ENCODE results near the gene XCL2.

The XCL2 gene

DNA sequence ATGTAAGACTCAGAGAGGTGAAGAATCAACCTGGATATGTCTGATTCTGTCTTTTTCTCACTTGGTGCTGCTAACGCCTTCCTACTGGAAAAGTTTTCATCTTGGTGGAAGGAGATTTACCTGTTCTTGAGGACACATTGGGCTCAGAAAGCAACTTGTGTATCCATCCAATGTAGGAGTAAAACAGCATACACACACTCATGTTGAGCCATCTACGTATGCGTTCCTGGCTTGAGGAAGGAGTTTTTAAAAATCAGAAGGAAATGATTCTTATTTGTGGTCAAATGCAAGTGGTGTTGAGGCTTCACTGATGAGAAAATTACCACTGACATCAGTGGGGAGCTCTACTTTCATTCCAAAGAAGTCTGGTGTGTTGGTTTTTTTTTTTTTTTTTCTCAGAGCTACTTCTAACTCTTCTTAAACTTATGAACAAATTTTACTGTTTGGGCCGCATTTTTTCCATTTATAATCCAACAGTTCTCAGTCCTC lies 25.6 kb downstream of the XCL2 start:
- H3K27me3 ChIP-seq (ENCODE audit: control insufficient read depth, insufficient read depth, low read length, poor library complexity, severe bottlenecking): no peaks in the 10 kb centered on the region
- H3K27ac ChIP-seq (ENCODE audit: insufficient read depth, low read depth, low read length, poor library complexity, severe bottlenecking): no peak overlapping the region
- WGBS, 2 experiments: 95% methylated on average over 3 of the region's 4 CpGs
- H3K36me3 ChIP-seq (ENCODE audit: control insufficient read depth, insufficient read depth, low read length): no peaks in the 10 kb centered on the region
- no peak overlapping the region for H3K4me3 ChIP-seq (ENCODE audit: insufficient read depth, low read depth, low read length)
- H3K4me1 ChIP-seq (ENCODE audit: control insufficient read depth, insufficient read depth, low read length): peaks cover 8% of the 10 kb centered on the region
- H3K9me3 ChIP-seq (ENCODE audit: control insufficient read depth, low read length): no peaks in the 10 kb centered on the region

DNA sequence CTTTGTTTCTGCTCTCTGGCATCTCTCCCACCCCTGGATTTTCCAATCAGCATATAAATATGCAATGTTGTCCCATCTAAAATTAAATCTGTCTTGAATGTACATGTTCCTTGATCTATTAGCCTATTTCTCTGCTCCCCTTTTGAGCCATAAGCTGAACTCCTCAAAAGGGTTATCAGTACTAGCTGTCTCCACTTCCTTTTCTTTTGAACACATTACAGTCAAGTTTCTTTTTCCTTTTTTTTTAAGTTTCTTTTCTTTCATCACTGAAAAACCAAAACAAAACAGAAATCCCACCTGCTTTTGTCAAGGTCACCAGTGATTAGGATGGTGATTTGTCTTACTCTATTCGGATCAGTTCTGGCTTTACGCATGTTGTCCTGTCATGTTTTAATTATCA lies 29.3 kb downstream of the XCL2 start:
- no peaks in the 10 kb centered on the region for H3K36me3 ChIP-seq (ENCODE audit: control insufficient read depth, insufficient read depth, low read length)
- no peak overlapping the region for H3K27ac ChIP-seq (ENCODE audit: insufficient read depth, low read depth, low read length, poor library complexity, severe bottlenecking)
- WGBS, 2 experiments: 100% methylated on average over 2 of the region's 2 CpGs
- peaks cover 18% of the 10 kb centered on the region for H3K4me1 ChIP-seq (ENCODE audit: control insufficient read depth, insufficient read depth, low read length)
- H3K4me3 ChIP-seq (ENCODE audit: insufficient read depth, low read depth, low read length): no peak overlapping the region
- H3K27me3 ChIP-seq (ENCODE audit: control insufficient read depth, insufficient read depth, low read length, poor library complexity, severe bottlenecking): no peaks in the 10 kb centered on the region
- H3K9me3 ChIP-seq (ENCODE audit: control insufficient read depth, low read length): no peaks in the 10 kb centered on the region

DNA sequence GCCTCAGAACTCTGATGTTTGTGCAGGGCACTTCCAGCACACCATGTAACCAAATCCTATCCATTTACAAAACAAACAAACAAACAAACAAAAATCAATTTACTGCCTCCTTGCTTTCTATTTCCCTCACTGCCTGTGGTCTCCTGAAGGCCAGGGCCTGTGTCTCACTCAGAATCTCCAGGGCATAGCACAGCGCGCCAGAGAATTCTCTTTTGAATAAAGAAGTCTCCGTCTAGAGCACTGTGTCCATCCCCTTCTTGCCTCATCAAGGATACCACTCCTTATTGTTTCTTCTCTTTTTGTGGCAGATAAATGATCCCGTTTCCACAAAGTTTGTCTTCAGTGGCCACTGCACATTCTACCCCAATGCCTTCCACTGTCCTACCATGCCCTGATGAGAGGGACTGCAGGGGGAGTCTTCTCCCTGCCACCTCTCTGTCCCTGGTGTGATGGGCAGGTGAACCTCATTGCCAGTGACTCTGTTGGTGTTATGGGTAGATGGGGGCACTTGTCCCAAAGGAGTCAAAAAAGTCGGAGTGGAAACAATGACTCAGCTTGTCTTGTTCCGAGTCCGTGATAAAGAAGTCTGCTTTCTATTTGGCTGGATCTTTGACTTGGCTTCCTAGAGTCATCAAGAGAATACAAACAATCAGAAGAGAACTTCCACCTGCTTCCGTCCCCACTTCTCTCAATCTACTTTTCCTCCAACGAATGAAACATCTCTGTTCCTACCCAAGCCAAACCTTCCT lies 30.0 kb downstream of the XCL2 start:
- 93 to 94% methylated on average over 9 of the region's 9 CpGs for WGBS, 2 experiments

DNA sequence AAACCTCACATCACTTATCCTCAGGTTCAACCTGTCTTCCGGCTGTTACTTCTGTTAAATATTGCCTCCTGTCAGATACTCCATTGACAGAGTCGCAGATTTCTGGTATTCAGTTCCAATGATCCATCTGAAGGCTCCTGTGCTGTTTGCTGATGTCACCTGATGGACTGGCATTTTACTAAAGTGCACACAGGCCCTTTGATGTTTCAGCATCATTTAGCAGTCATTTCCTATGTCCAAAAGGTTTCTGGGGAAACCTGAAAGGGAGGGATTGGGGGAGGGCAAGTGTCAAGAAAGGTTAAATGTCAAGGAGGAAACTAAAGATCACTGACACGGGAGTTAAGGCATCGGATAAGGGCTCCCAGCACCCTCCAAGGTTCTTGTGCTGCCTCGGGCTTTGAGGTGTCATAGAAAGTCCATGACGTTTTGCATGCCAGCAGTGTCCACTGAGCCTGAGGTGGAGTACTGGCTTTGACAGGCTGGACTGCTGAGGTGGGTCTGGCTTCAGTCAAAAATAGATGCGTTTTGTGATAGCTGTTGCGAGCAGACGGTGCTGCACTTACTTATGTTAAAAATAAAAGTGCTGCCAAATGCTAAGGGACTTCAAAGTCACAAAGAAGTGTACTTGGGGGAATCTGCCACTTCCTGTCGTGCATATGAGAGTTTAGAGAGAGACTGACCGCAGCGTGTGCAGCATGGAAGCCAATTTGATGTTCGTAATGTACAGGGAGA lies 30.8 kb downstream of the XCL2 start:
- Histone ChIP-seq H3K4me1 (ENCODE audit: control insufficient read depth, insufficient read depth, low read length) (peaks cover 25% of the 10 kb centered on the region), H3K27me3 (ENCODE audit: control insufficient read depth, insufficient read depth, low read length, poor library complexity, severe bottlenecking) (no peaks in the 10 kb centered on the region), H3K27ac (ENCODE audit: insufficient read depth, low read depth, low read length, poor library complexity, severe bottlenecking) (no peak overlapping the region), H3K36me3 (ENCODE audit: control insufficient read depth, insufficient read depth, low read length) (no peaks in the 10 kb centered on the region), H3K4me3 (ENCODE audit: insufficient read depth, low read depth, low read length) (no peak overlapping the region), H3K9me3 (ENCODE audit: control insufficient read depth, low read length) (no peaks in the 10 kb centered on the region)
- 91 to 92% methylated on average over 13 of the region's 13 CpGs for WGBS, 2 experiments

More for the DNA sequence above, 30.0 kb downstream of the XCL2 start:
- Histone ChIP-seq H3K27ac (ENCODE audit: insufficient read depth, low read depth, low read length, poor library complexity, severe bottlenecking) (no peak overlapping the region), H3K4me3 (ENCODE audit: insufficient read depth, low read depth, low read length) (no peak overlapping the region), H3K27me3 (ENCODE audit: control insufficient read depth, insufficient read depth, low read length, poor library complexity, severe bottlenecking) (no peaks in the 10 kb centered on the region), H3K4me1 (ENCODE audit: control insufficient read depth, insufficient read depth, low read length) (peaks cover 25% of the 10 kb centered on the region), H3K36me3 (ENCODE audit: control insufficient read depth, insufficient read depth, low read length) (no peaks in the 10 kb centered on the region), H3K9me3 (ENCODE audit: control insufficient read depth, low read length) (no peaks in the 10 kb centered on the region)

DNA sequence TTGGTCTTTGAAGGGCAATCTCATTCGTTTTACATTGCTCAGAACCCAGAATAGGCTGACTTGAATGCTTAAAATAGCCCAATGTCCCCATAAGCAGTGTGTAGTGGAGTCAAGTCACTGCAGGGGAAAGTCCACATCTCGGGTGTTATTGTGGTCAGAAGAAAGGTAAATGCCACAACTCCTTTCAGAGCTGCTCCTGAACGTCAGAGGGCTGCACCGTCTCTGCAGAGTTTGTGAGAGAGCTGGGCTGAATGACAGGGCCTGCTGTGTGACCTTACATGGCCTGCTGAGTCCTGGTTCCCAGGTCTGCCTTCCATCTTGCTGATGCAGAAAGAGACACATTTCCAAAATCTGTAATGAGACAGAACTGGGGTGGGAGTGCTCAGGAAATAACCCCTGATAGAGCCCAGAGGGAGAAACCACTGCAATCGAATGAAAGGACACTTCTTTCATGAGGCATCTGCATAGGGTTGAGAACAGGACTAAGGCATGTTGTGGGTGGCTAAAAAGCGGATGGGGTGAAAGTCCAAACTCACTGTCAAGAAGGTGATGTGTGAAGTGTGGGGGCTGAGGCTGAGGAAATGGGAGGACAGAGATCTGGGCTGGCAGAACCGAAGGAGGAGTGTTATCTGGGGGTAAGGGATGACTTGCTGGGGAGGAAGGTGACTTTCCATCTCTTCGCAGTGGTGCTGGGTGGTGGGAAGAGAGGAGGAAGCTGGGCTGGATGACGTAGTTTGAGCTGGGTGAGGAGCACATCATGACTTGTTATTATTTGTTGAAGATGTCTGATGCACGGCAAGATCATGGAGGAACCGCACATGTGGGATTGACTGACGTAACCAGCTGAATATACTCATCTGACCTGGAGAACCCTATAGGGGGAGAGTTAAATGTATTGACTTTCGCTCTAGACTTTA lies 33.7 kb downstream of the XCL2 start:
- Histone ChIP-seq H3K27ac (ENCODE audit: insufficient read depth, low read depth, low read length, poor library complexity, severe bottlenecking) (no peak overlapping the region), H3K4me1 (ENCODE audit: control insufficient read depth, insufficient read depth, low read length) (peaks cover 25% of the 10 kb centered on the region), H3K4me3 (ENCODE audit: insufficient read depth, low read depth, low read length) (no peak overlapping the region), H3K9me3 (ENCODE audit: control insufficient read depth, low read length) (no peaks in the 10 kb centered on the region), H3K27me3 (ENCODE audit: control insufficient read depth, insufficient read depth, low read length, poor library complexity, severe bottlenecking) (no peaks in the 10 kb centered on the region), H3K36me3 (ENCODE audit: control insufficient read depth, insufficient read depth, low read length) (no peaks in the 10 kb centered on the region)
- 70 to 76% methylated on average over 13 of the region's 13 CpGs for WGBS, 2 experiments

DNA sequence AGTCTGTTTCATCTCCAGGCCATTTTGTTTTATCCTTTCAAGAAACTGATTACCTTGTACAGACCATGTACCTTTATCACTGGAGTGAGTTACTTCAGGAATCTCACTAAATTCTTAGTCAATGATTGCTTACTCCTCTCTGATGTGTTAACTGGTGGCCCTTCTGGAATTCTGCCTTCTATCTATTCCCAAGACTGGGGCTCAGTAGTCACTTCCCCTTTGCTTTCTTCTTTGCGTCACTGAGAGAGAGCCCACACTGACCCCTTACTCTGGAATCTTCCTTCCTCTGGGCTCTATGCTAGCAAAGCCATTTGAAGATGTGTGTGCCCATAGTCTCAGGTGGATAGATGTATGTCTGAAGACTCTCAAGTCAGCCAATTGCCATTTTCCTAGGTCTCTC lies 34.6 kb downstream of the XCL2 start:
- Histone ChIP-seq H3K27ac (ENCODE audit: insufficient read depth, low read depth, low read length, poor library complexity, severe bottlenecking) (no peak overlapping the region), H3K27me3 (ENCODE audit: control insufficient read depth, insufficient read depth, low read length, poor library complexity, severe bottlenecking) (no peaks in the 10 kb centered on the region), H3K4me1 (ENCODE audit: control insufficient read depth, insufficient read depth, low read length) (peaks cover 25% of the 10 kb centered on the region), H3K36me3 (ENCODE audit: control insufficient read depth, insufficient read depth, low read length) (no peaks in the 10 kb centered on the region), H3K9me3 (ENCODE audit: control insufficient read depth, low read length) (no peaks in the 10 kb centered on the region), H3K4me3 (ENCODE audit: insufficient read depth, low read depth, low read length) (no peak overlapping the region)
- 89 to 100% methylated on average over 1 of the region's 1 CpG for WGBS, 2 experiments

DNA sequence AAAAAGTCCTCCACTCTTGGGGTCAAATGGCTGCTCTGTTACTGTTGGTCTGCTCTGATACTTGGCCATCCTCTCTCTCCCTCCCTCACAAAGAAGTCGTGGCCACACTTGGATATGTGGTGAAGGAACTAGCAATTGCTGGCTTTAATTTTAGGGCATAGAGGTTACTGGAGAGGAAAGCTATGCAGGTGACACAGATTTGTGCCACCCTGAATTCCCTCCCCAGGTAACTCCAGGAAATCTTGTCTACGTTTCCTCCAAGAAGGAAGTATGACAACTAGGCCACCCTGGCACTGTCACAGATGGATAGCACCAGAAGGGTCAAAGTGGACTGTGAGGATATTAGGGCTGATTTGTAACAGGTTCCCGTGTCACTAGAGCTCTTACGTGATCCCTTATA lies 36.0 kb downstream of the XCL2 start:
- WGBS, 2 experiments: 93 to 95% methylated on average over 4 of the region's 4 CpGs
- H3K4me3 ChIP-seq (ENCODE audit: insufficient read depth, low read depth, low read length): no peak overlapping the region
- H3K27me3 ChIP-seq (ENCODE audit: control insufficient read depth, insufficient read depth, low read length, poor library complexity, severe bottlenecking): no peaks in the 10 kb centered on the region
- no peak overlapping the region for H3K27ac ChIP-seq (ENCODE audit: insufficient read depth, low read depth, low read length, poor library complexity, severe bottlenecking)
- peaks cover 20% of the 10 kb centered on the region for H3K4me1 ChIP-seq (ENCODE audit: control insufficient read depth, insufficient read depth, low read length)
- H3K9me3 ChIP-seq (ENCODE audit: control insufficient read depth, low read length): no peaks in the 10 kb centered on the region
- H3K36me3 ChIP-seq (ENCODE audit: control insufficient read depth, insufficient read depth, low read length): no peaks in the 10 kb centered on the region

DNA sequence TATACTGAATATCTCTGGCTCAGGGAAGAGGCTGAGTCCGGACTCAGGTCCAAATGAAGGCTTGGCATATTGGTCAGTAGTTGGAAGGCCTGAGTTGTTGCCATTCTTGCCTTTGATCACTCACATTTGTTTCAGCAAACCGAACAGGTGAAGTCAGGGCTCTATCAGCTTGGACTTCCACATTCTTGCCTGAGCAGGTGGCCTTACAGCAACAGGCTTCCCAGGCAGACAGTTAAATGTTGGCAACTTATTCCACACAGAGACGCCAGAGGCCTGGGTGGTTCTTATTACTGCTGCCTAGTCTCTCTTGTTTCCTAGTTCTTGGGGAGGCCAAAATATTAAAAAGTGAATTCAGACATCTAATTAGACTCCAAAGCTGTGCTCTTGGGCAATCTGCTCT lies 36.6 kb downstream of the XCL2 start:
- 88 to 89% methylated on average over 3 of the region's 3 CpGs for WGBS, 2 experiments
- no peaks in the 10 kb centered on the region for H3K9me3 ChIP-seq (ENCODE audit: control insufficient read depth, low read length)
- no peak overlapping the region for H3K4me3 ChIP-seq (ENCODE audit: insufficient read depth, low read depth, low read length)
- no peaks in the 10 kb centered on the region for H3K27me3 ChIP-seq (ENCODE audit: control insufficient read depth, insufficient read depth, low read length, poor library complexity, severe bottlenecking)
- H3K4me1 ChIP-seq (ENCODE audit: control insufficient read depth, insufficient read depth, low read length): peaks cover 20% of the 10 kb centered on the region
- H3K36me3 ChIP-seq (ENCODE audit: control insufficient read depth, insufficient read depth, low read length): no peaks in the 10 kb centered on the region
- no peak overlapping the region for H3K27ac ChIP-seq (ENCODE audit: insufficient read depth, low read depth, low read length, poor library complexity, severe bottlenecking)

DNA sequence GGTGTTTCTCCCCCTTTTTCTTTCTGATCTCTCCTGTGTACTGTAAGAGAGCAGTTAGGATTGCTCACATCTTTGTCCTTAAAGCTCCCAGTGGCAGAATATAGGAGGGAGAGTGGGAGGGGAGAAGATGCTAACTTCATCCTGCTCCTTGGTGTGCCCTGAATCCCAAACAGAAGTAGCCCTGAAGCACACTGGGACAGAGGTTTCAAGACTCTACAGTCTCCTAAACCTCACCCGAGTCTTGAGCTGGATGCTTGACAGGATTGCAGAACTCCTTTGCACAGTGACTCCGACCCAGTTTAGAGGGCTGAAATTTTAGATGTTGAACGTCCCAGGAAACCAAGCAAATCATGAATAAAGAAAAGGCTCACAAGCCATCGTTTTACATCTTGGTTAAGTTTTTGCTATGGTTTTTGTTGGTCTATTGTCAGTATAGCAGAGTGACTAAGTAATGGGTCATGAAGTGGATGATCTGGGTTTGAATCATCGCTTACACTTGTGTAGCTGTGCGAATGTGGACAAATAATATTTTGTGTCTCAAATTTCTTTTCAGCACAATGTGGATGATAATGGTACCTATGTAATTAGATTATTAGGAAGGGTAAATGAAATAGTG lies 37.5 kb downstream of the XCL2 start:
- Histone ChIP-seq H3K9me3 (ENCODE audit: control insufficient read depth, low read length) (no peaks in the 10 kb centered on the region), H3K36me3 (ENCODE audit: control insufficient read depth, insufficient read depth, low read length) (no peaks in the 10 kb centered on the region), H3K4me3 (ENCODE audit: insufficient read depth, low read depth, low read length) (no peak overlapping the region), H3K27me3 (ENCODE audit: control insufficient read depth, insufficient read depth, low read length, poor library complexity, severe bottlenecking) (no peaks in the 10 kb centered on the region), H3K4me1 (ENCODE audit: control insufficient read depth, insufficient read depth, low read length) (peaks cover 17% of the 10 kb centered on the region), H3K27ac (ENCODE audit: insufficient read depth, low read depth, low read length, poor library complexity, severe bottlenecking) (no peak overlapping the region)
- WGBS, 2 experiments: 93 to 97% methylated on average over 6 of the region's 6 CpGs

Measured in ectodermal cell (in vitro differentiated cells).